Fibroblast of villous mesenchyme (primary cell): Measurements from ENCODE around the gene PIMREG. TPM values are rescaled to one million over a fixed set of nuclear protein-coding genes. Genes with fewer than 3 reads are reported as not detected.
A peak's percentile ranks its signal among the peaks of the same experiment; 100 is the strongest.

ENCODE experiments used
- DNase-seq: peaks from one replicate; pipeline ENCODE4 v3.0.0-alpha.2; 2010; ENCODE audit warnings: low read depth
- H3K4me3 ChIP-seq: 2 replicates; pipeline ENCODE4 v1.5.1; 2011; ENCODE audit warnings: low read depth, mild to moderate bottlenecking, low read length
- total RNA-seq: library from RNA; depleted of rRNA; stranded (reverse); fragments of >200 nt; gene quantifications from 2 replicates; pipeline ENCODE4 v1.2.3, GENCODE V29; 2012
- TF ChIP-seq, protein P1 (sequence below): IDR thresholded peaks from 2 replicates; pipeline ENCODE4 v1.5.1; 2012; ENCODE audit warnings: low read depth, mild to moderate bottlenecking, low read length; ENCODE audit not compliant: insufficient read depth

PIMREG gene
- total RNA-seq, 1 donor, result 18.1 TPM

DNA sequence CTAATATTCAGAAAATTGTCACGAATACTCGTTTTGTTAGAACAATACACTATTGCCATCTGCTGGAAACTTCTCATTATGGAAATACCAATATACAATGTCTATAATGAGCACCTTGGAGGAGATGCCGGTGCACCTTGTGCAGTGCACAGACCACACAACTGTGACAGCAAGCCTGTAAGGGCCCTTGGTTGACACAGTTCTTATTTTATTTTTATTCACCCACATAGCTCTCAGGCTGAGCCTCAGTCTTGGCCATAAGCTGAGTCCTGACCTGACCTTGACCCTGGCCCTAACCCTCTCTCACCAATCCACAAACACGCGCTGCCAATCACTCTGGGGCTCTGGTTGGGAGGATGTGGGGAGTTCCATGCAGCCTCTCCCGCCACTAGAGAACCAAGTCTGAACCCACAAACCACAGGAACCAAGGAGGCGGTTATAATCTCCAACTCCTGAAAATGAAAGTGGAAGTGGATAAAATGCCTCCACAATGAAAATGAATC, 16.9 kb upstream of the PIMREG start:
- TF ChIP-seq, protein P1, sequence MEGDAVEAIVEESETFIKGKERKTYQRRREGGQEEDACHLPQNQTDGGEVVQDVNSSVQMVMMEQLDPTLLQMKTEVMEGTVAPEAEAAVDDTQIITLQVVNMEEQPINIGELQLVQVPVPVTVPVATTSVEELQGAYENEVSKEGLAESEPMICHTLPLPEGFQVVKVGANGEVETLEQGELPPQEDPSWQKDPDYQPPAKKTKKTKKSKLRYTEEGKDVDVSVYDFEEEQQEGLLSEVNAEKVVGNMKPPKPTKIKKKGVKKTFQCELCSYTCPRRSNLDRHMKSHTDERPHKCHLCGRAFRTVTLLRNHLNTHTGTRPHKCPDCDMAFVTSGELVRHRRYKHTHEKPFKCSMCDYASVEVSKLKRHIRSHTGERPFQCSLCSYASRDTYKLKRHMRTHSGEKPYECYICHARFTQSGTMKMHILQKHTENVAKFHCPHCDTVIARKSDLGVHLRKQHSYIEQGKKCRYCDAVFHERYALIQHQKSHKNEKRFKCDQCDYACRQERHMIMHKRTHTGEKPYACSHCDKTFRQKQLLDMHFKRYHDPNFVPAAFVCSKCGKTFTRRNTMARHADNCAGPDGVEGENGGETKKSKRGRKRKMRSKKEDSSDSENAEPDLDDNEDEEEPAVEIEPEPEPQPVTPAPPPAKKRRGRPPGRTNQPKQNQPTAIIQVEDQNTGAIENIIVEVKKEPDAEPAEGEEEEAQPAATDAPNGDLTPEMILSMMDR, result no peak
- no peak overlapping the region for H3K4me3 ChIP-seq
- DNase-seq, result peak; percentile 18

GRCh38 chr17:6428207-6428965, 15.9 kb upstream of the PIMREG start:
- TF ChIP-seq, protein P1, result no peak
- DNase-seq, result no peak
- H3K4me3 ChIP-seq, result no peak overlapping the region

GRCh38 chr17:6429266-6429665, 15.0 kb upstream of the PIMREG start:
- TF ChIP-seq, protein P1, result no peak
- no peak overlapping the region for H3K4me3 ChIP-seq
- no peak for DNase-seq

DNA sequence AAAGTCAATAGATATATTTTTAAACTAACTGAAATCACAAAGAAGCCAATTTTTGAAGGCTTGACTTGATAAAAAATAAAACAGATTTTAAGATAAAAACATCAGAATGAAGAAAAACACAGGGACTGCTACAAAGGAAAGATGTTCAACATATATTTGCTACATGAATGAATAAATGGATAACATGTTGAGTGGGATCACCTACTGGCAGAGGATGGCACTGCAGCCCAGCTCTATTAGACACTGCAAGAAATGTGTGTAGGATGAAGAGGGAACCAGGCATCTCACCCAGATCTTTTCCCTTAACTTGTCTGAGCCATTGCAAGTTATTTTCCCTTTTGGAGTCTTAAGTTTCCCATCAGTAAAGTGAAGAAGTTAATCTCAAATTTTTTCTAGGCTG, 13.5 kb upstream of the PIMREG start:
- DNase-seq, result no peak
- TF ChIP-seq, protein P1, result peak; percentile 32
- no peak overlapping the region for H3K4me3 ChIP-seq

GRCh38 chr17:6435051-6435450, 9.2 kb upstream of the PIMREG start, which contains the start of gene AIPL1:
Gene AIPL1, minus strand, starts transcription at chr17:6435121. Its CDS starts 17 bp downstream, at chr17:6435104.
- DNase-seq, result no peak
- H3K4me3 ChIP-seq, result no peak within 1 kb of the TSS
- TF ChIP-seq, protein P1, result no peak

DNA sequence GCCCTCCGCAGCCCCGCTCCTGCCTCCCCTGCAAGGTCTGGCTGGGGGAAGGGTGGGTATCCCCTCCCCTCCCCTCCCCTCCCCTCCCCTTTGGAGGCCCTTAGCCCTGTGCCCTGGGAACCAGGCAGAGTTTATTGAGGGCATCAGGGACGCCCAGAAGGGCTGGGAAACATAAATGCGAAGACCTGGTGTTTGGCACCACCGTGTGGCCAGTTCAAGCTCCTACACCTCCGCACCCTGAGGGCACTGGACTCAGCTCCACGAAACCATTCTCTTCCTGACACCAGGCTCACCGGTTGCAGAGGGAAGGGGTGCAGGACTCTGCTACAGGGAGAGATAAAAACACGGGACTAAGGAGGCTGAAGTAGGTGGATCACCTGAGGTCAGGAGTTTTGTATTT, 8.3 kb upstream of the PIMREG start:
- no peak overlapping the region for H3K4me3 ChIP-seq
- peak; percentile 64 for DNase-seq
- TF ChIP-seq, protein P1, result peak; percentile 86
